GM12874 (cell line): ENCODE measurements around the gene LMX1A.

Source experiments
- CTCF ChIP-seq: IDR thresholded peaks from 2 replicates; pipeline ENCODE4 v1.5.1; 2011; ENCODE audit warnings: low read depth, mild to moderate bottlenecking, control low read depth, low read length, moderate library complexity; ENCODE audit not compliant: insufficient read depth

LMX1A gene

DNA sequence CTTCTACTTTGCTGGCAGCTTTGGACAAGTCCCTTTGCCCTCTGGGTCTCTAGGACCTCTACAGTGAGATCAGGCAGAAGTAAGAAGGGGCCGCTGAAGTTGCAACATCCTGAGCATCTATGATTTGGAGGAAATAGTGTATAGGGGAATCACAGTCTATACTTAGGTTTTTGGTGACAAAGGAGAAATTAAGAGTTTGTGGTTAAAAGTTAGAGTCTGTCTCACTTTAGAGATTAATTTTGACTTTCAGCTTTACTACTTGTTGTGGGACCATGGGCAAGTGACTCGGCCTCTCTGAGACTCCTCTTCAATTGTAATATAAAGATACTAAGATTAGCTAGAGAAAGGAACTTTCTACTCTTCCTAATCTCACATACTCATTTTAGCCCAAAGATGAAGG lies 33.1 kb upstream of the LMX1A start:
- no peak for TF ChIP-seq CTCF

GRCh38 chr1:165387961-165388360 lies 31.4 kb upstream of the LMX1A start:
- TF ChIP-seq CTCF: no peak

DNA sequence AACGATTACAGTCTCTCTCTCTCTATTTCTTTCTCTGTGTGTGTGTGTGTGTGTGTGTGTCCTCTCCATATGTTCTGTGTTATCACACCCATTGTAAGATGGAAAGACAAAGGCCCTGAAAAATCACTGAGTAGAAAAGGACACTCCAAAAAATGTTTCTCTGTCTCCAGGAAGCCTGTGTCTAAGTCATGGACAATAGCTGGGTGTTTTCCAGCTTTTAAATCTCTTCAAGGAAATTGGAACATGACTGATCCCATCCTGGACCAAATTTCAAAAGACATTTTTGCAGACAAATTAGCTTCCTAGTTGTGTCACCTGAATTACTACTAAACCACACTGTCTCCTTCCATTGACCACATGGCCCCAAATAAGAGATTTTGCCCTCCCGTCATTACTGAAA lies 31.0 kb upstream of the LMX1A start:
- no peak for TF ChIP-seq CTCF

GRCh38 chr1:165383599-165384405 lies 27.3 kb upstream of the LMX1A start:
- no peak for TF ChIP-seq CTCF

DNA sequence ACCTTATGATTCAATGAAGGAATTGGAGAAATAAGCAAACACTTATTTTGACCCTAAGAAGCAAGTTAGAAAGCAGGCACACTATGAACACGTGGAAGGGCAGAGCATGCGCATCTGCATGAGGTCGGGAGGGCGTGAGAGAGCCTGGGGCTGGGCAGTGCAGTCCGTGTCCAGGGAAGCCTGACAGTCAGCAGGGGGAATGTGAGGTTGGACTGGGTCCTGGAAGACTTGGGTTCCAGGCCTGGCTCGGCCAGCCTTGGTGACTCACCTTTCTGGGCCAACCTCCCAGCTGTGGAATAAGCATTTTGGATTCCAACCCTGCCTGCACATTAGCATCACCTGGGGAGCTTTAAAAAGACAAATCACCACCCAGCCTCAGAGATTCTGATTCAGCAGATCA lies 26.6 kb upstream of the LMX1A start:
- TF ChIP-seq CTCF: no peak

- TF ChIP-seq CTCF: no peak
Measured at GRCh38 chr1:165381745-165382505, 25.4 kb upstream of the LMX1A start.

DNA sequence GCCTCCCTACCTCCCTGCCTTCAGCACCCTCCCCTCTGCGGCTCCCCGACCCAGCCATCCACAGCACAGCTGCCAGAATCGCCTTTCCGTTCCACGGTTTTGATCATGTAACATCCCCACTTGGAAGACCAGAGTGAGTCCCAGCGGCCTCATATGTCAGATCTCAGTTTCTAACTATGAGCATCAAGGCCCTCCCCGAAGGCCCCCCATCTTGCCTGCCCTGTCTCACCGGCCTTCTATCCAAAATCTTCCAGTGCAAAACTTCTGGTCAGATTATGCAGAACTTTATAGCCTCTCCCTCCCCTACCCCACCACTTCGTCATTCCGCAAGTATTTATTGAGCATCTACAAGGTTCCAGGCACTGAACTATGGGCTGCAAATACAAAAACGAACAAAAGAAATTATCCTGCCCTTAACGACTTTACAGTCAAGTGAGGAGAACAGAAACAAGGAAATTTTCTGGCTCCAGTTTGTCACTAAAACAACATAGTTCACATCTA lies 20.3 kb upstream of the LMX1A start:
- no peak for TF ChIP-seq CTCF
